PC-9 (cell line): ENCODE data around the gene SEC24D. TPM values are rescaled to one million over a fixed set of nuclear protein-coding genes. Genes with fewer than 3 reads are reported as not detected.

Experiments
- BruUV-seq: library from RNA; stranded (reverse); fragments of 400-500 nt; replicated peaks from 2 replicates; lab custom pipeline; 2021; lab: Mats Ljungman, UMichigan
- CTCF ChIA-PET: fragments of 300-600 bp; sonication (Branson Sonifier 250); formaldehyde crosslinking; loops from one replicate; lab custom pipeline; 2022; ENCODE audit warnings: antibody characterized with exemption; lab: Charles Lee
- POLR2A ChIA-PET: fragments of 300-600 bp; sonication (Branson Sonifier 250); formaldehyde crosslinking; loops from one replicate; lab custom pipeline; 2022; ENCODE audit warnings: antibody characterized with exemption; ENCODE audit not compliant: unreplicated experiment; lab: Charles Lee
- DNase-seq, 2 experiments: peaks; one replicate each; pipeline versions ENCODE4 v3.0.0 to v3.0.0-alpha.2; 2015 to 2022; ENCODE audit warnings: mixed read lengths in 1 of 2
- H2AFZ ChIP-seq: fragments of 200-600 bp; sonication (generic); 2 replicates; pipeline ENCODE4 v1.8.1; 2017; ENCODE audit warnings: antibody characterized with exemption
- H3F3A ChIP-seq: fragments of 200-600 bp; sonication (generic); 2 replicates; pipeline ENCODE4 v1.8.1; 2017; ENCODE audit warnings: antibody characterized with exemption, mild to moderate bottlenecking, low read depth; ENCODE audit not compliant: insufficient read depth
- H3K27ac ChIP-seq: fragments of 200-600 bp; sonication (generic); 2 replicates; pipeline ENCODE4 v1.6.1; 2016; ENCODE audit warnings: mixed run types
- H3K27me3 ChIP-seq: fragments of 200-600 bp; sonication (generic); 2 replicates; pipeline ENCODE4 v1.6.1; 2016; ENCODE audit warnings: low read depth, mixed run types; ENCODE audit not compliant: insufficient read depth
- H3K36me3 ChIP-seq: fragments of 200-600 bp; sonication (generic); 2 replicates; pipeline ENCODE4 v1.6.1; 2016; ENCODE audit warnings: low read depth, mixed run types
- H3K4me1 ChIP-seq: fragments of 200-600 bp; sonication (generic); replicated peaks from 2 replicates; pipeline ENCODE4 v1.6.1; 2016; ENCODE audit warnings: mixed run types; ENCODE audit not compliant: insufficient read depth
- H3K4me2 ChIP-seq: fragments of 200-600 bp; sonication (generic); 2 replicates; pipeline ENCODE4 v1.6.1; 2017; ENCODE audit warnings: mixed run types
- H3K4me3 ChIP-seq: fragments of 200-600 bp; sonication (generic); 2 replicates; pipeline ENCODE4 v1.6.1; 2016; ENCODE audit warnings: mixed run types
- H3K79me2 ChIP-seq: fragments of 200-600 bp; sonication (generic); 2 replicates; pipeline ENCODE4 v1.6.1; 2017; ENCODE audit warnings: low read depth, mixed run types
- H3K9me2 ChIP-seq: fragments of 200-600 bp; sonication (generic); 2 replicates; pipeline ENCODE4 v1.8.1; 2017; ENCODE audit warnings: mild to moderate bottlenecking; ENCODE audit not compliant: insufficient read depth
- H3K9me3 ChIP-seq: fragments of 200-600 bp; sonication (generic); 2 replicates; pipeline ENCODE4 v1.8.1; 2016; ENCODE audit warnings: low read depth; ENCODE audit not compliant: insufficient read depth
- H4K20me1 ChIP-seq: fragments of 200-600 bp; sonication (generic); 2 replicates; pipeline ENCODE4 v1.8.1; 2017; ENCODE audit not compliant: insufficient read depth
- EZH2 ChIP-seq: fragments of 200-600 bp; sonication (generic); IDR thresholded peaks from 2 replicates; pipeline ENCODE4 v1.8.0; 2017; ENCODE audit warnings: antibody characterized with exemption, low read depth
- intact Hi-C: fragments of 100-400 bp; cut with micrococcal nuclease; formaldehyde crosslinking; loops from one replicate; pipeline ENCODE4 v1.10.0; 2022; ENCODE audit not compliant: unreplicated experiment
- total RNA-seq: library from RNA; stranded (reverse); gene quantifications from 2 replicates; pipeline ENCODE4 v1.2.3, GENCODE V29; 2021
- TF ChIP-seq, protein P1 (sequence below): fragments of 200-600 bp; sonication (generic); conservative IDR thresholded peaks from 2 replicates; pipeline ENCODE4 v1.6.1; 2017; ENCODE audit warnings: mixed run types, antibody characterized with exemption, mild to moderate bottlenecking, moderate library complexity

The SEC24D gene
- total RNA-seq, 1 experiment from 2014 or later = 17.3 TPM

GRCh38 chr4:118872181-118872580, 36.3 kb upstream of the SEC24D start:
- no peaks in the 10 kb centered on the region for H3K36me3 ChIP-seq
- no peaks in the 10 kb centered on the region for H3K9me2 ChIP-seq
- intact Hi-C loops = no loop called here
- TF ChIP-seq, protein P1, sequence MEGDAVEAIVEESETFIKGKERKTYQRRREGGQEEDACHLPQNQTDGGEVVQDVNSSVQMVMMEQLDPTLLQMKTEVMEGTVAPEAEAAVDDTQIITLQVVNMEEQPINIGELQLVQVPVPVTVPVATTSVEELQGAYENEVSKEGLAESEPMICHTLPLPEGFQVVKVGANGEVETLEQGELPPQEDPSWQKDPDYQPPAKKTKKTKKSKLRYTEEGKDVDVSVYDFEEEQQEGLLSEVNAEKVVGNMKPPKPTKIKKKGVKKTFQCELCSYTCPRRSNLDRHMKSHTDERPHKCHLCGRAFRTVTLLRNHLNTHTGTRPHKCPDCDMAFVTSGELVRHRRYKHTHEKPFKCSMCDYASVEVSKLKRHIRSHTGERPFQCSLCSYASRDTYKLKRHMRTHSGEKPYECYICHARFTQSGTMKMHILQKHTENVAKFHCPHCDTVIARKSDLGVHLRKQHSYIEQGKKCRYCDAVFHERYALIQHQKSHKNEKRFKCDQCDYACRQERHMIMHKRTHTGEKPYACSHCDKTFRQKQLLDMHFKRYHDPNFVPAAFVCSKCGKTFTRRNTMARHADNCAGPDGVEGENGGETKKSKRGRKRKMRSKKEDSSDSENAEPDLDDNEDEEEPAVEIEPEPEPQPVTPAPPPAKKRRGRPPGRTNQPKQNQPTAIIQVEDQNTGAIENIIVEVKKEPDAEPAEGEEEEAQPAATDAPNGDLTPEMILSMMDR = no peak
- TF ChIP-seq EZH2 = no peak
- no peaks in the 10 kb centered on the region for H3K79me2 ChIP-seq
- H4K20me1 ChIP-seq = no peaks in the 10 kb centered on the region
- no TSS peak for BruUV-seq
- POLR2A ChIA-PET = no interaction called here
- no peak overlapping the region for H3K4me2 ChIP-seq
- H3K4me3 ChIP-seq = no peak overlapping the region
- H3K4me1 ChIP-seq = no peaks in the 10 kb centered on the region
- no peaks in the 10 kb centered on the region for H3K27me3 ChIP-seq
- H3K9me3 ChIP-seq = no peaks in the 10 kb centered on the region
- CTCF ChIA-PET = no interaction called here
- no peak overlapping the region for H2AFZ ChIP-seq
- no peak for DNase-seq
- H3F3A ChIP-seq = no peaks in the 10 kb centered on the region
- H3K27ac ChIP-seq = no peak overlapping the region

DNA sequence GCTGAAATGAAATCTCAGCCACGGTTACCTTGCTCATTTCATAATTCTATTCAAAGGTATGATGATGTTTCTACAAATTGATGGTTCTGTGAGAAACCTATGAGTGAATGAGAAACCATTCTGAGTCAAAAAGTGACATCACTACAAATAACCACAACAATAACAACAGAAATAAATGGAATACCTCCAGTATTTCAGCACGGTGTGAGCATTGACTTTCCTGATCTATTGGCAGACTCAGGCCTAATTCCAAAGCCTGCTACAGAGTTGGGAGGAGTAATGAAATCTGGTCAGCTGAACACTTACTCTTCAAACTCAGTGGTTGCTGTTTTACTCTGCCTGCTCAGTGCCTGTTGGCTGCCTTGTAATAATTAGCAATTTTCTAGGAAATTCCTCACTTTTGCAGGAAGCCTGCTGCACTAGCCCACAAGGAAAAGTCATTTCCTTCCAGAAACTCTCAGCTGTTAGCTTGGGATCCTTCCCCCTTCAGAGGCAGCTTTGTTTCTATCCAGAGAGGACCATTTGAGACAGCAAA, 33.9 kb upstream of the SEC24D start:
- no peaks in the 10 kb centered on the region for H3K9me3 ChIP-seq
- no peaks in the 10 kb centered on the region for H4K20me1 ChIP-seq
- no peaks in the 10 kb centered on the region for H3K27me3 ChIP-seq
- H3K27ac ChIP-seq = no peak overlapping the region
- H3K79me2 ChIP-seq = no peaks in the 10 kb centered on the region
- H3K4me3 ChIP-seq = no peak overlapping the region
- H2AFZ ChIP-seq = no peak overlapping the region
- no peaks in the 10 kb centered on the region for H3F3A ChIP-seq
- no peaks in the 10 kb centered on the region for H3K9me2 ChIP-seq
- intact Hi-C loops = no loop called here
- CTCF ChIA-PET = no interaction called here
- no TSS peak for BruUV-seq
- no peak overlapping the region for H3K4me2 ChIP-seq
- POLR2A ChIA-PET = interaction anchor here (0.7 kb wide), 1 partner anchor 36 kb away, joined by 3 read pairs; no protein-coding TSS in a partner anchor
- no peaks in the 10 kb centered on the region for H3K36me3 ChIP-seq
- no peak for DNase-seq
- TF ChIP-seq EZH2 = no peak
- TF ChIP-seq, protein P1 = no peak
- H3K4me1 ChIP-seq = no peaks in the 10 kb centered on the region

DNA sequence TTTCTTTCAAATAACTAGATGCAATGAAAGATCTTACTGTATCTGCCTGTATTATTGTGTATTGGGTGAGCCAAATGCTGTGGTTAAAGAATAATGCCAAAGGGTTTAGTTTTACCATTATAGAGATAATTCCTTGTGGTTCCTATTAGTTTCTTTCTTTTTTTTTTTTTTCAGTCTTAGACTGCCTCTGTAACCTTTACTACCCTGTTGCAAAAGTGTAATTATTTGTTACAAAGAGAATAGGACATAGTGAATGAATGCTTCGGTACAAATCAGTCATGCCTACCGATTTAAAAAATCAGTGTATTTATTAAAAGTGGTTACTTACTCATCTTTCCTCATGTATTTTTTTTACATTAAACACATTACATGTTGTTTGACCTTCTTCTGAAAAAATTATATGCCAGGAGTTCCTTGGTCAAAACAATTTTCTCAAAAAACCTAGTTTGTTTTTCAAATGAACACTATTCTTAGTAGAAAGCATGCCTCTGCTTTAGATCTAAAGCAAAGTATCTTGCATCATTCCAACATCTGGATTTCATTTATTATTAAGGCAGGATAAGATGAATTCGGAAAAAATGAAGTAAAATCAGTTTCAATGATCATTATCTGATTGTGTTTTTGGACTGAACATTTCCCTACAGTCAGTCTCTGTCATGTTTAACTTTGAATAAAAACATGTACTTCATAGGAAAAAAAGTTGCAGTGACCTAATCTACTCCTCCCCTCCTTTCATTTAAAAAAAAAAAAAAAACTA, 31.6 kb upstream of the SEC24D start:
- no peak overlapping the region for H2AFZ ChIP-seq
- H3K36me3 ChIP-seq = no peaks in the 10 kb centered on the region
- no peaks in the 10 kb centered on the region for H4K20me1 ChIP-seq
- TF ChIP-seq, protein P1 = no peak
- no peak for TF ChIP-seq EZH2
- ChIA-PET POLR2A (no interaction called here), CTCF (no interaction called here)
- H3K79me2 ChIP-seq = no peaks in the 10 kb centered on the region
- no peaks in the 10 kb centered on the region for H3K9me3 ChIP-seq
- no peak overlapping the region for H3K4me2 ChIP-seq
- H3K27me3 ChIP-seq = no peaks in the 10 kb centered on the region
- no peaks in the 10 kb centered on the region for H3K9me2 ChIP-seq
- no peak for DNase-seq
- intact Hi-C loops = no loop called here
- H3K27ac ChIP-seq = no peak overlapping the region
- H3K4me3 ChIP-seq = no peak overlapping the region
- H3K4me1 ChIP-seq = no peaks in the 10 kb centered on the region
- H3F3A ChIP-seq = no peaks in the 10 kb centered on the region
- BruUV-seq = no TSS peak
